ENCODE data around the gene DPY19L1.
A peak's percentile ranks its signal among the peaks of the same experiment; 100 is the strongest.
"Not testable (repeated sequence)": the region's sequence is repeated elsewhere in the genome, so short reads cannot be mapped to it uniquely, and the experiment has no call there.

Gene DPY19L1

DNA sequence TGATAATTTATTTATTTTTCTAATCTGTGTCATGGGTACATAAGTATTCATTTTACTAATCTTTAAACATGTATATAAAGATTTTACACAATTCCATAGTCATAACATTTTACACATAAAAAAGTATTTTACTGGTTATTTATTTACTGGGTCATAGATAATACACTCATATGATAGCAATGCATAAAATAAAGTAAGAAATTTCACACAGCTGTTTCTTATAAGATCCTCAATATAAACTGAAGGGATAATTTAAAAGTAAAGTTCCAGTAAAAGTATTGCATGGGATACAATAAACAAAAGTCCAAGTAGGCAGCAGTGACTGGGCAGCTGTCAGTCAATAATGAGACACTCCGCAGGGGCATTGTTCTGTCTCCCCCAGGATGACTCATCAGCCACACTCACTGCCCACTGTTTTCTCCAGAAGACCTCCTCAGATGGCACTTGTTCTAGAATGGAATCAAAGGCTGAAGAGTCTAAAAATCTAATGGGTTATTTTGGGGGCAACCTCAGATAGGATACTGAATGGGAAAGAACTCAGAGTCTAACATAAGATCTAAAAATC, 32.7 kb downstream of the DPY19L1 start:
- DNase-seq (ENCODE audit: low spot score): no peak
- H3K27ac ChIP-seq: no peak overlapping the region

DNA sequence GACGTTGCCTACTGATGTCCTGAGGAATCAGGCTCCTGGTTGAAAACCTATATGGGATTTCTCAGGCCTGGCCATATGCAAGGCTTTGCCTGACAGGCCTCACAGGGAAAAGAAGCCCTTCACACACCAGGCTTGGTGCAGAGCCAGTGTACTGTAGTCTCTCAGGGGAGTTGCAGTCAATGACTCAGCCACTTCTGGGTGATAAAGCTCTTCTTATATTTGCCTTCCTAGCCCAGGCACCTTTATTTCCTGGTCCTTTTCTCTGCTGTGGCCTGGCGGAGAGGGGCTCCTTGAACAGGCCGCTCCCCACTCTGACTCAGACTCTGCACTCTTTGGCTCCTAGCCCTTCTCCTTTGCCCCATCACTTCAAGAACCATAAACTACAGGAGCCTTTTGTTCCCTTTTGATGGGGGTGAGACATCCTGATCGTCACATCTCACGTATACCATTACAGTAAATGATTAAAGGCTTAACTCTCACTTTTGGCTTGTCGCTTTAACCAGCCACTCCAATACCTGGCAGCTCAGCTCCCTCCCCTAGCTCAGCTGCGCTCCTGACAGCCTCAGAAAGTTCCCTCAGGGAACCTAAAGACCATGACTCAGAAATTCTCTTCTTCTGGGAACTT, 33.5 kb downstream of the DPY19L1 start:
- TF ChIP-seq, protein P1, sequence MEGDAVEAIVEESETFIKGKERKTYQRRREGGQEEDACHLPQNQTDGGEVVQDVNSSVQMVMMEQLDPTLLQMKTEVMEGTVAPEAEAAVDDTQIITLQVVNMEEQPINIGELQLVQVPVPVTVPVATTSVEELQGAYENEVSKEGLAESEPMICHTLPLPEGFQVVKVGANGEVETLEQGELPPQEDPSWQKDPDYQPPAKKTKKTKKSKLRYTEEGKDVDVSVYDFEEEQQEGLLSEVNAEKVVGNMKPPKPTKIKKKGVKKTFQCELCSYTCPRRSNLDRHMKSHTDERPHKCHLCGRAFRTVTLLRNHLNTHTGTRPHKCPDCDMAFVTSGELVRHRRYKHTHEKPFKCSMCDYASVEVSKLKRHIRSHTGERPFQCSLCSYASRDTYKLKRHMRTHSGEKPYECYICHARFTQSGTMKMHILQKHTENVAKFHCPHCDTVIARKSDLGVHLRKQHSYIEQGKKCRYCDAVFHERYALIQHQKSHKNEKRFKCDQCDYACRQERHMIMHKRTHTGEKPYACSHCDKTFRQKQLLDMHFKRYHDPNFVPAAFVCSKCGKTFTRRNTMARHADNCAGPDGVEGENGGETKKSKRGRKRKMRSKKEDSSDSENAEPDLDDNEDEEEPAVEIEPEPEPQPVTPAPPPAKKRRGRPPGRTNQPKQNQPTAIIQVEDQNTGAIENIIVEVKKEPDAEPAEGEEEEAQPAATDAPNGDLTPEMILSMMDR (IDR thresholded peaks at IDR 0.05): no peak

More for the DNA sequence above, 32.7 kb downstream of the DPY19L1 start:
- TF ChIP-seq, protein P1 (IDR thresholded peaks at IDR 0.05): no peak
- H3K4me3 ChIP-seq: no peak overlapping the region

DNA sequence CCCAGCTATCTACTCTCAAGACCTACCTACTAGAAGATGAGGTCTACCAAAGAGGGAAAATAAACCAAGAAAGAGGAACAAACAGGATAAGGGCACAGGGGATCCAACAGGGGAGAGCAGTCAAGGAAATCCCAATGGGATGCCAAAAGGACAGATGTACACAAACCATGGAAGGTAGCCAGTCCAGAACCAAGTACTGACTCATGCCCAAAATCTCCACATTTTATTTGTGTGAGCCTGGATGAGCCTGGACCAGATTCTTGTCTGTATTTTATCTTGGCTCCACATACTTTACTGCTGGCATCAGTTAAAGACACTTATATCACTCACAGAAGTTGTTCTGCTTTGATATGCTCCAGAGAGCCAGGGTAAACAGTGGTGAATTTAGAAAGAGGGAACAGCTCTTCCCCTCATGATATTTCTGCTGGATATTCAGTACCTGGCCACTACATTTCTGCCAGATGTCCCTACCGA, 34.1 kb downstream of the DPY19L1 start:
- not testable (repeated sequence) for H3K4me3 ChIP-seq; DNase-seq (ENCODE audit: low spot score)
- H3K27ac ChIP-seq: peak overlapping the region in 1 of 2 donors; percentile 12

More for the DNA sequence above, 33.5 kb downstream of the DPY19L1 start:
- no peak for DNase-seq (ENCODE audit: low spot score)
- Histone ChIP-seq H3K4me3 (no peak overlapping the region), H3K27ac (peak overlapping the region in 1 of 2 donors; percentile 12)

DNA sequence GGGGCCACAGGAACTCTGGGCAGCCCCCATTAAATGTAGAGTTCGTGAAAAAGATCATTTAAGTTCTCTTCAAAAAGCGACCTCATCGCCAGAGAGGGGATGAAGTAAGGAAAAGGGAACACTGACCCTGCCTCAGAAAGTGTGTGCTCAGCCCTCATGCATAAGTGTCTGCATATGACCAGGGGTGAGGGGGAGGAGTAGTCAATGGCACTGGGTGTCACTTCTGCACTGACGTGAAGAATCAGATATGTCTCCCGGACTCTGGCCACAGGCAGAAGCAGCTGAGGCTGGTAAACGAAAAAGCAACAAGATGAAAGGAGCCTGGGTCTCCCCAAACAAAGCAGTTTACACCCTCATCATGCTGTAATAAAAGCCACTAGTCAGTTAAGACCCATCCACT, 39.0 kb downstream of the DPY19L1 start:
- H3K4me3 ChIP-seq; DNase-seq (ENCODE audit: low spot score); H3K27ac ChIP-seq: not testable (repeated sequence)

DNA sequence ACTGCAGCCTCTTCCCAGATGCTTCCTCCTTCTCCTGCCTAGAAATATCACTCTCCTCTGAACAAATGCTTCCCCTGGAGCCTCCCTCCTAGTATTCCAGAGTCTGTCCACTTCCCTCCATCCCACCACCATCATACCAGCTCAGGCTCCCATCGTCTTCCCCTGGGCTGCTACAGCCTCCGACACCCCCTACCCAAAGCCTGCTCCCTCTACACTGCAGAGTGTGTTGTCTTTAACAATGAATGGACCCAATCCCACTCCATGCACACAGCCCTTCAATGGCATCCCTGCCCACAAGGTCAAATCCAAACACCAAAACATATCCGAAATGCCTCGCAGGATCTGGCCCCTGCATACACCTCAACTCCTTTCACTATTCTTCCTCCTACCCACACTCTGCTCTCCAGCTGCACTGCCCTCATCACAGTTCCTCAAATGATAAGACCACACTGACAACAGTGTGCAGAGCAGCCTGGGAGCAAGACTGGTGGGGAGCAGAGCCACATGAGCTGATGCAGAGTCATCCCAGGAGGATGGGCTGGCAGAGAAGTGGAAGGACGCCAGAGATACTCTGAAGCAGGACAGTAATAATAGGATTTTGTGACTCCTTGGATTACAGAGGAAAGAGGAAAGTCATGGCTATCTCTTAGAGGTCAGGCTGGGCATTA, 40.7 kb downstream of the DPY19L1 start:
- not testable (repeated sequence) for DNase-seq (ENCODE audit: low spot score); H3K27ac ChIP-seq; H3K4me3 ChIP-seq

DNA sequence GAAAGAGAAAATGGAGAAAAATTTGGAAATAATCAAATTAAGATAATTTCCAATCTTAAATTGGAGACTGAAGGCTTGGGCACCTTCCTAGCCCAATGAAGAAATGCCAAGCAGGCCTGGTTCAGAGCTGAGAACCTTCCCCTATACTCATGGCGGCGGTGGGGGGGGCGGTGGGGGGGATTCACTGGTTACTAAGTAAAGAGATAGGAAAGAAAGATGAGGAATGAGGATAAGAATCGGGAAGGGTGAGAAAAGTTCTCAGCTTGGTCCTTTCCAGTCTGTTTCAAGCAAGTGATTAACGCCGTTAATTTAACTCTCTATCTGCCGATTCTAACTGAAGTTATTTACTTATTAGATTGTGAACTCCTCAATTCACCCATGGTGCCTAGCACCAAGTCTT, 41.5 kb downstream of the DPY19L1 start:
- Histone ChIP-seq H3K4me3 (no peak overlapping the region), H3K27ac (no peak overlapping the region)
- TF ChIP-seq, protein P1 (IDR thresholded peaks at IDR 0.05): no peak
- no peak for DNase-seq (ENCODE audit: low spot score)

DNA sequence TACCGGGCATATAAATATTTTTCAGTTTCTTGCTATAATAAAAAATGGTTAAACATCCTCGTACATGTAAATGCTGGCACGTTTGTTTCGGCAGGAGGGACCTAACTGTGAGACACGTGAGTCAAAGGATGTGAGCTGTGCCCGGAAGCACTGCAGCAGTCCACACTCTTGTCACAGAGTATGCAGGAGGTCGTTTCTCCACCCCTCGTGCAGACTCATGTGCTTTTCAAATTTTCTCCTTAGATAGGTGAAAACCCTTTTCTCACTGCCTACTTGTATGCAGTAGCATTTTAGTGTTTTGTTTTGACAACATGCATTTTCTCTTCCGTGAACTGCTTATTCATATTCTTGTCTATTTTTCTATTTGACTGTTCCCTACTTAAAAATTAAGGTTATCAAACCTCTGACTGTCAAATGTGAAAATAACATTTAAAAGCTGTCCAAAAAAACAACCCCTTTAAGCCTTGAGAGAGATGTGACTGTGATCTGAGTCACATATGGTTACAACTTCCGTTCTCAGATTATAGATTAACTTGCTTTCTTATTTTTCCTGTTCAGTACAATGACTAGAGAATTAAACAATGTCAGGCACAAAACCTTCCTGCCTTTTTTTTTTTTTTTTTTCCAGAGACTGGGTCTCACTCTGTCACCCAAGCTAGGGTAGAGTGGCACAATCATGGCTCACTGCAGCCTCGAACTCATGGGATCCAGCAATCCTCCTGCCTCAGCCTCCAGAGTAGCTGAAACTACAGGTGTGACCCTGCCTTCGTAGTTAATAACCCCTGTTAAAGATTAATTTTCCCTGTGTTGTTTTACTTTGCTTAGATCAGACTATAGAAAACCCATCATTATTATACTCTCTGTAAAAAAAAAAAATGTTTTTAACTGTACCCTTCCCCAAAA, 45.1 kb downstream of the DPY19L1 start:
- Histone ChIP-seq H3K4me3 (no peak overlapping the region), H3K27ac (no peak overlapping the region)
- no peak for DNase-seq (ENCODE audit: low spot score)
- TF ChIP-seq, protein P1 (IDR thresholded peaks at IDR 0.05): no peak

DNA sequence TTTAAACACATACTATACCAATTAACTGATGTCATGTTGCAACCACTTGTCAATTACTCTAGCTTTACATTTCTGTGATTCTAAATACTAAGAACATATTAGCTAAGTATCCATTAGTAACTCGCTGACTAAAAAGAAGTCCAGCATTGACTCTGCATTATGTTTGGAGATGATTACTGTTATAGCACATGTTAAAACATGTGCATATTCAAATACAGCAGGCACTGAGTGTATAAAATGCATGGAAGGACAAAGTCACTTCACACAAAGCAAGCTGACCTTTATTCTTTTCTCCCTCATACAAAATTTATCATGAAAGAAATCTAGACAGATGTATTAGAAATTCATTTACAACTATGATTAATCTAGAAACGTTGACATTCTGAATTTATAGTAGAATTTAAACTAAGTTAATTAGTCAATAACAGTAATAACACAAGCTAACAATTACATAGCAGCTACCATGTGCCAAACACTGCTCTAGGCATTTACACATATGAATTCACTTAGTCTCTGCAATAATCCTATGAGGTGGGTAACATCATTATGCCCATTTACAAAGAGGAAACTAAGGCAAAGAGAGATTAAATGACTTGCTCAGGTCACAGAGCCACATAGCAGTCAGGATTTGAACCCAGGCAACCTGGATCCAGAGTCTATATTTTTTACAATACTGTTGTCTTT, 48.7 kb downstream of the DPY19L1 start:
- DNase-seq (ENCODE audit: low spot score): not testable (repeated sequence)

DNA sequence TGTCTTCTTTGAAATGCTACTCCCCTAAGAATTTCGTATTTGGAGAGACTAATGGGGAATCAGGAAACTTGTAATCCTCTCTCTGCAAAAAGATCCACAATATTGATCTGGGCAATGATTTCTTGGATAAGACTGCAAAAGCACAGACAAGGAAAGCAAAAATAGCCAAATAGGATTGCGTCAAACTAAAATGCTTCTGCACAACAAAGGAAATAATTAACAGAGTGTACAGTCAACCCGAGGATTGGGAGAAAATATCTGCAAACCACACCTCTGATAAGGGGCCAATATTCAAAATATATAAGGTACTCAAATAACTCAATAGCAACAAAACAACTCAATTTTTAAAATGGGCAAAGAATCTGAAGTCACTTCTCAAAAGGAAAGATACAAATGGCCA, 52.1 kb downstream of the DPY19L1 start:
- not testable (repeated sequence) for DNase-seq (ENCODE audit: low spot score); H3K4me3 ChIP-seq; H3K27ac ChIP-seq

More for the DNA sequence above, 48.7 kb downstream of the DPY19L1 start:
- H3K27ac ChIP-seq, H3K4me3 ChIP-seq: not testable (repeated sequence)

DNA sequence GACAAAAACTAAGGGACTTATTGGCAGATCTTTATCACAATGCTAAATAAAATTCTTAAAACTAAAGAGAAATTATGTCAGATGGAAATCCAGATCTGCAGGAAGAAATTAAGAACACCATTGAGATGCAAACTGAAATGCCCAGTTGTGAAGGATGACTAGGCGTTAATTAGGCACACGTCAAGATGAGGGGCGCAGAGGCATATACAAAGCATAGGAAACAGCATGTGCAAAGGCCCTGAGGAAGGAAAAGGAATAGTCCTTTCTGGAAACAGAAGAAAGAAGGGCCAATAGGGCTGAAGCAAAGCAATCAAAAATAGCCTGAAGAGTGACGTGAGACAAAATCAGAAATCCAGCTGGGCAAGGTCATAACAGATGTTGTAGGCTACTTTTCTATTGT, 53.1 kb downstream of the DPY19L1 start:
- H3K27ac ChIP-seq; H3K4me3 ChIP-seq; DNase-seq (ENCODE audit: low spot score): not testable (repeated sequence)

All from coronary artery (tissue), 2 donors.